GM19397 (cell line): ENCODE data around the gene F5.
A peak's percentile ranks its signal among the peaks of the same experiment; 100 is the strongest.

ENCODE experiments used
- ATAC-seq: cut with Tn5 transposase; IDR thresholded peaks from one replicate; pipeline ENCODE4 v1.9.1; 2021; ENCODE audit warnings: mild to moderate bottlenecking, moderate library complexity; ENCODE audit not compliant: unreplicated experiment

F5 gene

DNA sequence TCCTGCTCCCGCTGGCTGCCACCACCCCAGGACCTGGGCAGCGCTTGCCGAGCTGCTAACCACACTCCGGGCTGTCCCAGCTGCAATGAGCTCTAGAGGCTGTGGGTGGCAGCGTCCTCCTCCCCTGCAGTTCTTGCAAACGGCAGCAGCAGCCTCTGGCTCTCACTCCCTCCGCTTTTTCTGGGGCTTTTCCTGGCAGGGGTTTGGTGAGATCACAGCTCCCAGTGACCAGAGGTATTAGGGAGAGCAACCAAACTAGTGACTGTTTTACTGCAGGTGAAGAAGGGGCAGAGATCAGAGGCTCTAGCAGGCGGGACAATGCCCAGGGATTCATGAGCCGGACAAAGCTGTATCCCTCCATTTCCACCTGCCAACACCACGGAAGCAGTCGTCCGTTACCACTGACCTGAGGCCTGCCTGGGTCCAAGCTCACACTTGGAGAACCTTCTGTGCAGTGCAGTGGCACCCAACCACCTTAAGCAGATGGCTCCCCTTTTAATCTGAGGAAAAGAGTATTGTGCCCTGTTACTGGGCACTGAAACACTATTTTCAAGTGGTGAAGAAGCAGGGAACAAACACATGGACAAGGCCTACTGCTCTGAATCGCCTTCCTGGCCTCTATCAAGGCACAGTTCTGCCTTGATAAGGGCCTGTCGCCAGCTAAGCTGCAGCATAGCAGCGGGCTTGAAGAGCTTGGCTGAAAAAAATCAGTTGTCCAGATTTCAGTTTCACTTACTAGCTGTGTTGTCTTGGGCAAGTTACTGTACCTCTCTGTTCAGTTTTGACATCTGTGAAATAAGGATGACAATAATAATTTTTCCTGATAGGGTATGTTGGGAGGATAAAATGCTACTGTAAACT lies at the start of gene F5:
Gene F5, minus strand, starts transcription at position 87 of the 861 bp plus-strand sequence. CDS start 95 bp downstream, outside the sequence.
- ATAC-seq, result peak; percentile 87

DNA sequence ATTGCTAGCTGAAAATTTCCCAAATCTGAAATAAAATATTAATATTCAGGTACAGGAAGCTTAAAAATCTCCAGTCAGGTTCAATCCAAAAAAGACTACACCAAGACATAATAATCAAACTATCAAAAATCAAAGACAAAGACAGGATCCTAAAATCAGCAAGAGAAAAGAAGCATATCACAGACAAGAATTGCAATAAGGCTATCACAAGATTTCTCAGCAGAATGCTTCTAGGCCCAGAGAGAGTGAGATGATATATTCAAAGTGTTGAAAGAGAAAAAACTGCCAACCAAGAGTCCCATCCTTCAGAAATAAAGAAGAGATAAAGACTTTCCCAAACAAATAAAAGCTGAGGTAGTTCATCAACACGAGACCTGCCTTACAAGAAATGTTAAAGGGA lies 48.6 kb upstream of the F5 start:
- ATAC-seq, result no peak

DNA sequence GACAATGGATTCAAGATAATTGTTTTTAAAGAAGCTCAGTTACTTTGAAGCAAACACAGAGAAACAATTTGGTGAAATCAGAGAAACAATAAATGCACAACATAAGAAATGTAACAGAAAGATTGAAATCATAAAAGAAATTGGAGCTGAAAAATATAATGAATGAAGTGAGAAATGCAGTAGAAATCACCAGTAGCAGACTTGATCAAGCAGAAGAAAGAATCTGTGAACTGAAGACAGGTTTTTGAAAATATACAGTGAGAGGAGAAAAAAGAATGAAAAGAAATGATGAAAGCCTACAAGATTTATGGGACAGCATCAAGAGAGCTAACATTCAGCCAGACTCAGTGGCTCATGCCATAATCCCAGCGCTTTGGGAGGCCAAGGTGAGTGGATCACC lies 47.9 kb upstream of the F5 start:
- no peak for ATAC-seq

DNA sequence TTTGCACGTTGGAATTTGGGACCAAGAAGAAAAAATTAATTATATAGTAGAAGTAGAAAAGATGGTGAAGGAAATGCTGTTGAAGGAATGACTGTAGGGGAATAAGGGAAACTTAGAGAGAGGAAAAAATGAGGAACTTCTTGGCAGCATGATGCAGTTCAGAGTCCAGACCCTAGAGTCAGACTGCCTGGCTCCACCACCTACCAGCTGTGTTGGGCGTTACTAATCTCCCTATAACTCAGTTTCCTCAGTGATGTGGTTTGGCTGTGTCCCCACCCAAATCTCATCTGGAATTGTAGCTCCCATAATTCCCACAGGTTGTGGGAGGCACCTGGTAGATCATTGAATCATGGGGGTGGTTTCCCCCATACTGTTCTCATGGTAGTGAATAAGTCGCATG lies 45.0 kb upstream of the F5 start:
- ATAC-seq, result no peak

DNA sequence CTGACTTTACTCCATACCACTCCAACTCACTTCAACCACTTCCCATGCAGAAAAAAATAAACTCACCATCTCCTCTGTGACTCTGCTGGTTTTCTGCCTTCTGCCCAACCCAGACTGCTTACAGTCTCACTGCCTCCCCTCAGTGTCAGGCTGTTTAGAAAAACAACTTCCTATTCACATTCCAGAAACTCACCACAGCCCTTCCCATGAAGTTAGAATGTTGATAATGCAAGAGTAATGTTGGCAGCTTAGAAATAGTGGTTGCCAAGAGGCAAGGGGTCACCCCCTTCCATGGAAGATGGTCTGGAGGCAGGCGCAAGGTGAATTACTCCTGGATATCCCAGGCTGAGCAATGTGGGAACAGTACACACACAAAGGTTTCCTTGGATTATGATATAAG lies 43.7 kb upstream of the F5 start, which contains the start of gene SELP:
Gene SELP, minus strand, starts transcription at position 119 of the 400 bp plus-strand sequence. Its CDS starts 50 bp downstream, at position 69.
- ATAC-seq, result no peak

DNA sequence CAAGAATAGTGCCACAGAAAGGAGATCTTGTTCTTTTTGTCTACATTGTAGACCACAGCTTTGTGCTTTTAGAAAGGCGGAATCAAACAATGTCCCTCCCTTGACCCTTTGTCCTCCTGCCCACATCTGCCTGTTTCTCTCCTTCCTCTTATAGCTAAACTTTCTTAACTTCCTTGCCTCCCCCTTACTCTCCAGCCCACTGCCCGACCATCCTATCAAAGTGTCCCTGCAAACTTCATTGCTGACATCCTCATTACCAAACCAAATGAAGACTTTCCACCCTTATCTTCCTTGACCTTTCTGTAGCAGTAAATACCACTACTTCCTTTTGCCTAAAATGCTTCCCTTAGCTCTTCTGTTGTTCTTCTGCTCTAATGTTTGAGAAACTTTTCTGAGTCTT lies 38.6 kb upstream of the F5 start:
- no peak for ATAC-seq

DNA sequence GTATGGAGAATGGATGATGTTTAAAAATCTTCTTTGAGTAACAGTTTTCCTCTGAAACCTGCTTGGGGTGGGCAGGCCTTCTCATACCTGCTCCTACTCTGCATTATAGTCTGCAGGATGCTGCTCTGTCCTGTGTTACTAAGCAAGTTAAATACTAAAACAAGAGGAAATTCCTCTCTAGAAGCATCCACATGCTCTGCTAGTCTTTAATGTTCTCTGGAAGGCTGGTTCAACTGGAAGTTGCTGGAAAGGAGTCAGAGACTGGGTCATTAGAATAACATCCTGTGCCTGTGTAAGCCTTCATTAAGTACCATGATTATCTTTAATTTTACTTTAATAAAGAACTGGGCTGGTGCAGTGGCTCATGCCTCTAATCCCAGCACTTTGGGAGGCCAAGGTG lies 37.8 kb upstream of the F5 start:
- no peak for ATAC-seq

DNA sequence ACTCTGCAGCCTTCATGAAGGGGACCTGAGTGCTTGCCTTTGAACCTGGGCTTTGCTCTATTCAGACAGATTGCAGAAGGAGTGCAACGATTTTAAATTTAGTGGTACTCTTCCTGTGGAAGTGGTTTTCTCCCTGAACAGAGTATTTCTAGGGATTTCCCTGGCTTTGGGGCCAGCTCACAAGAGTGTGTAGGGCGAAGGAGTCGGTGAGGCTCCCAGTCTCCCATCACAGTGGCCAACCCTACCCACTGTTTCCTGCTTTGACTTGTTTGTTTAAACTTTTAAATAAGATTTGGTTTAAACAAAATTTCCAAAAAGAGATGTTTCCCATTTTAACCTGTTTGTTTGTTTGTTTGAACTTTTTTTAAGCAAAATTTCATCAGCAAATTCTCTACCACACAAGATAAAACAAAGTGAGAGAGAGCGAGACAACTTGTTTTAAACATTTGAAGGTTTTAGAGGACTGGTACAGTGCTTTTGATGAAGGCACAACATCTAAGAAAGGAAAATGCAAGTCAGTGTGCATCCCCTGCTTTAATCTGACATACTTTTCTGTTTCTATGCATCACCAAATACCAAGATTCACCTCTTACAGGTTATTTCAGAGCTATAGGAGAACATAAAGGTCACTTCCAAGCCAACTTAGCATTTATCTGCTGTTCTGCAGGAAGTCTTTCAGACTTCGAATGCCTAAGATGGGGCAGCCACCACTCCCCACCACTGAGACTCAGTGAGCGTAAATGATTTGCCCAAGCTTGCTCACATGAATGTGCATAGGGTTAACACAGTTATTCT lies 37.0 kb upstream of the F5 start:
- ATAC-seq, result no peak

DNA sequence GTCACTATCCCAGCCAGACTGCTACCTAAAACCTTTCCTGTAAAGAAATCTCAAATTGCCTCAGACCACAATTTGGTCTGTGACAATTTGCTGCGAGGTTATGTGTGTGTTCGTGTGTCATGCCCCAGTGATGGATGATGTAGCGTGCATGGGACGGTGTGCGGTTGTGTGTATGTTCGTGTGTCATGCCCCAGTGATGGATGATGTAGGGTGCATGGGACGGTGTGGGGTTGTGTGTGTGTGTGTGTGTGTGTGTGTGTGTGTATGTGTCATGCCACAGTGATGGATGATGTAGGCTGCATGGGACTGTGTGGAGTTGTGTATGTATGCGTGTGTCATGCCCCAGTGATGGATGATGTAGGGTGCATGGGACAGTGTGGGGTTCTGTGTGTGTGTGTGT lies 34.3 kb upstream of the F5 start:
- no peak for ATAC-seq

DNA sequence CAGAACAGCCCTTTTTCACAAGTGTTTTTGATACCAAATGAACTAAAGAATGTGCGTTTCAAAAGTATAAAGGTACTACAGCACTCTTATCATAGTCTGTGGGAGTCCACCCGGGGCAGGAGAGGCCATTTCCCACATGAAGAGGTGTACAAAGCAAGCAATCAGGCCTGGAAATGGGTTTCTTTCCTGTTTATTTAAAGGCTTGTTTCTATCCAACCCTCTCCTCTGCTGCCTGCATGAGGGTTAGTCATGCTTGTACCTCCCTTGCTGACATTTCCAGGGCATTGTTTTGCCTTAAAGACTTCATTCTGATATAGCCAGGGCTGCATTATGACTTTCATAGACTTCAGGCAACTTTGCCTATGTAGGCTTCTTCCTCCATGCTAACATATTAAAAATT lies 32.1 kb upstream of the F5 start:
- ATAC-seq, result no peak

DNA sequence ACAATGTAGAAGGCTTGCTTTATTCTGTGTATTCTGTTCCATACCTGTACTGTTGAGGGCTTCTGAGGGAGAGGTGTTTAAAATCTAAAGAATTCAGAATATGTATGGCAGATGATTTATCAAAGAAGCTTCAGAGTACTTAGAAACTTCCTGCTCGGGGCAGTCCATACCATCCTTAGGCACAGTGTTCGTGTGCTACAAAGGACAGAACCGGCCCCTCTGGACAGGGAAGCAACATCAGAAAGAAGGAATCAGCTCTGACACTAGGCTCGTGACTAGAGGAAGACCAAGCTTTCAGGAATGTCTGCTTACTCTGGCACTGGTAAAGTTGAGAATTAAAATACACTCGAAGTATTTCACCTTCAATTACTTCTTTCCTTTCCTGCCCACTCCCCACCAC lies 29.5 kb upstream of the F5 start:
- no peak for ATAC-seq

DNA sequence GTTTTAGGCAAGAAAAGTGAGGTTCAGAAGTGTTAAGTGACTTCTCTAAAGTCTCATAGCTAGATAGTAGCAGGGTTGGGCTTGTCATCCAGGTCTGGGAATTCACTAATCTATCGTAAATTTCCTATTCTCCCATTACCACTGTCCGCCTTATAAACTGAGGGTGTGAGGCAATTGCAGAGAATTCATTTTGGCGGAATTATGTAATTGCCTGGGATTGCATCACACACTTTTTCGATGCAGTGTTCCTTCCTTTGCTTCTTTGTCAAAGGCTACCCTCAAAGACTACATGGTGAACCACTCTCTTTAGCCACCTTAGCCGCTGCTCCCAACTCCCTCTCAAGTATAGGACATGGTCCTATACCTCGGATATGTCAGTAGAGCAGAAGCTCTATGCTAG lies 24.6 kb upstream of the F5 start:
- no peak for ATAC-seq

DNA sequence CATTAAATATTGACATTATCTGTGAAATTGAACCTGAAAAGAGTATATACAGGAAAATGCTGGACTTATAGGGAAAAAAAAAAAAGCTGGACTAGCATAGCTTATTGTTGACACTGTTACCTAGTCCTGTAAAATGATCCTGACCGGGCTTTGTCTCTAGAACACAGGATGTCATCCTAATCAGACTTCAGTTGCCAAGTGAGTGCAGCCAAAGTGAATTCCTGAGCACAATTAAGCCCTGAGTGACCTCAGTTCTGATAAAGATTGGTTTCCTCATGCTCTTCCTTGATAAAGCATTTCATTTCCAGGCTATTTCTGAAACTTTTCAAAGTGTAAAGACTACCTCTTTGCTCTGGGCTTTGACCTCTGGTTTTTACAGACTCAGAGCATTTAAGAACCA lies 23.8 kb upstream of the F5 start:
- ATAC-seq, result no peak

DNA sequence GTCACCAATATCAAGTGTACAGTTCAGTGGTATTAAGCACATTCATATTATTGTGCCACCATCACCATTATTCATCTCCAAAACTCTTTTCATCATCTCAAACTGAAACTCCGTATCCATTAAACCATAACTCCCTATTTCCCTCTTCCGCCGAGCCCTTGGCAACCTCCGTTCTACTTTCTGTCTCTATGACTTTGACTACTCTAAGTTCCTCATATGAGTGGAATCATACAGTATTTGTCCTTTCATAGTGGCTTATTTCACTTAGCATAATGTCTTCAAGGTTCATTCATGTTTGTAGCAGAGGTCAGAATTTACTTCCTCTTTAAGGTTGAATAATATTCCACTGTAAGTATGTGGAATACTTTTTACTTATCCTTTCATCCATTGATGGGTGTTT lies 21.9 kb upstream of the F5 start:
- no peak for ATAC-seq

DNA sequence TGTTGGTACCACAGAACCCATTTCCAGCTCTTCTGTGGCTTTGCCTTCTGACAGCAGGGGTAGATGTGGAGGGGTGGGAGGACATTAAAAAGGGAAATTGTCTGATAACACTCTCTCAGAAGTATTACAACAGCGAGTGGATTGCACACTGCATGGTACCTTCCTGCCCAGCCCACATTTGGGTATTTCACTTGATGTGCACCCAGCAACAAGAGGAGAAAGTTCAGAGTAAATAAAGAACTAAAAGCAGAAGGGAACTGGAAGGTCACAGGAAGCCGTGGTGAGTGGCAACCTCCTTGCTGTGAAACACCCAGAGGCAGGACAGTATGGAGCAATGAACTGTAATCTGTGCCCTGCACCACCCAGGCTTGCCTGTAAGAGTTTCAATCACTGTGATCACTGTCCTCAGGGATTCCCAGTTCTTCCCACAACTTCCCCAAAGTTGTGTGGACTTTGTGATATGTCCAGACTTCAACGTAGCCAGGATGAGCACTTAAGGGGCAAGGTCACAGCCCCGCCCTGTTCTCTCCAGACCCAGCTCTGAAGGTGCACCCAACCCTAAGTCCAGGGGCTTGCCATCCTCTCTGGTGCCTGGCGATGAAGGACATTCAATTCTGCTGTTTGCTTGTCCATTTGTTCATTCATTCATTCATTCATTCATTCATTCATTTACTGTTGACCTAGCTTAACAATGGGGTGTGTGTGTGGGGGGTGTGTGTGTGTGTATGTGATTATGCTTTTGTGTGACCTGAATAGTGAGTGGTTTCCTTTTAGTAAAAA lies 18.7 kb upstream of the F5 start:
- ATAC-seq, result no peak

DNA sequence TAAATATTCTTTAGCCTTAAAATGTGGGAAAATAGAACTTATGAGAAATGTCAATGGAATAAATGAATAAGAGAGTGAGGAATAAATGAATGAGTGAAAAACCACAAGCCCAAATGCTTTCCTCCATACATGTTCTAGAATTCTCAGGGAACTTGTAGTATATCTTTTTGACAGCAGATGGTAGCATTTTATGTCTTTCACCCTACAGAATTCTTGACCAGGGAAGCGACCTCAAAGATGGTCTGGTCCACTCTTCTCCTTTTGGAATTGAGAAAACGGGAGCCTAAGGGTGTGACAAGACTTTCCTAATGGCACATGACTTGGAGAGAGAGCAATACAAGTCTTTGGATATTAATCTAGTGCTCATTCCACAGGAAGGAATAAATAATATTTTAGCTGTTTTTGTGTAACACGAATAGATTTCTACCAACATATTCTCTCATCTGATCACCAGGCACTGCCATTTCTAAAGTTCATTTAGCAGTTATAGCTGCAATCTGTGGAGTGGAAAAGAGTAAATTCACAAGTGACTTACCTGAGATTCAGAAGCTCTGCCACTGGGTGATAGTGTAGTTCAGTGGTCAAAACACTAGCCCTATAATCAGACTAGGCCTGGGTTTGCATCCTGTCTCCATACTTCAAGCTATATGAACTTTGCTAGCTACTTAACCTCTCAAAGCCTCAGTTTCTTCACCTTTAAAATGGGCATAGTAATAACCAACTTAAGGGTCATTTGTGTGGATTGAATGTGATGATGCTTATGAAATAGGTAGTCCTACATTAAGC lies 15.0 kb upstream of the F5 start:
- ATAC-seq, result no peak

DNA sequence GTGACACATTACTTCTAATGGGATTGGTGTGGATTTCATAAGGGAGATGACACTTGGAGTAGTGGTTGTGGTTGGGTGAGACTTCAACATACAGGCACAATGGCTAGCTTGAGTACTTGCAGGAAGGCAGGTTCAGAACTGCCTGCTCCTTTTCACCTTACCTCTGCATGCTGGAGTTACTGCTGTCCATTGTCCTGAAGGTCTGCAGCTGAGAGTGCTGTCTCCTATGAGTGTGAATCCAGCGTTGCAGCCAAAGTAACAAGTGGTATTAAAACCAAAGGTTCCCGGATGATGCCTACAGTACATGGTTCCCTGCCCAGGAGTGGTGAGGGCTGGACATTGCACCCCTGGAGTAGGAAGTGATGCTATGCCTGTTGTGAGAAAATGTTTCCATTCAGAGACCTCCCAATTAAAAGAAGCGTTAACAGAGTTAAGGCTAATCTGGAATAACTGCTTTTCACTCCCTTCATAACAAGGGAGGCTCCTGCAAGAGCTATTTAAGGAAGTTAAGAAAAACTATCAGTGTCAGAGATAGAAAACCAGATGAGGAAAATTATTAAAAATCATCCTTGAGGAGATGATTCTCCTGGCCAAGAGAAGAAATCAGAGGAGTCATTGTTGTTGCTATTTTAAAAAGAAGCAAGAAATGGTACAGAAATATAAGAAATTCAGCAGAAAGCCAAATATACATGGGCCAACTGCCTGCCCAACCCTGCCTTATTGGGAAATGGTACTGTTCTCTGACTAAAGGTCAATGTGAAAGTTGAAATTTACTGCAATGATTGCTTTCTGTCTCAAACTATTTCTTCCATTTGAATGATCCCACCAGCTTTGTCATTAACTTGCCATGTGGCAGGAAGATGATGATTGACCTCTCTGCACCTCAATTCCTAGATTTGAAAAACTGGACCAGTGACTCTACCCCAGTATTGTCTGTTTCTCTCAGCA lies 9.8 kb upstream of the F5 start:
- no peak for ATAC-seq

DNA sequence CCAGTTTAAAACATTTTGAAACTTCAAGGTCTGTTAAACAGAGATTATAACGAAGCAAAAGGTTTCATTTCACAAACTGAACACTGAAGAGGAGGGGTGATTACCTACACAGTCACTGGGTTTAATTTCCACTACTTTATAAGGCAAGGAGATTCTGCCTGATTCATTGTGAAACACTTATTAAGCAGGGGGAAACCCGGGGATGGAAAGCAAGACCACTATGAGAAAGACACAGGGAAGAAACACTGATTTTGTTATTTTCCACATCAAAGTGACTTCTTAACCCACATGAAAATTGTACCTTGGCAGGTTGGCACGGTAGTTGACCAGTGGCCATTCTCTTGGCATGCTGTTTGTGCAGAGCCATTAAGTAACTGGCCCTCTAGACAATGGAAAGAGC lies 8.1 kb upstream of the F5 start:
- no peak for ATAC-seq

DNA sequence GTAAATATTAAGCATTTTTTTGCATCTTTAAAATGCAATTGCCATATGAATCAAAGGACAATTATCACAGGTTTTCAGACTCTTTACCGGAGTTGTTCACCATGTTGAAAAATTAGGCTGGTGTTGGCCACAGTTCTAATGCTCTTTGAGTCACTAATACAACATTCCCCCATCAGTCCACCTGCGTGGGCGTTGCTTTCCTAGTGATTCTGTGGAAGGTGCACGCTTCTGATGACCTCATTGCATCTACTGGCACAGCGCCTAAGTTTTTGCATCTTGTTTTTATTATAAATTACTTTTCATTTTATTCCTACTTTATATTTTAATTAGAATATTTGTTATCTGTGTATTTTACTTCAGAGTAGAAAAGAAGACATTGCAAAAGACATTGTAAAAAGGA lies 4.7 kb upstream of the F5 start:
- ATAC-seq, result no peak
